HCT116 (cell line): ENCODE measurements around the gene ACR. TPM values are rescaled to one million over a fixed set of nuclear protein-coding genes. Genes with fewer than 3 reads are reported as not detected.

Experiments used
- ATAC-seq: fragments of 200-7000 bp; cut with Tn5 transposase; 2 replicates; pipeline ENCODE4 v1.9.1; 2020; ENCODE audit warnings: mild to moderate bottlenecking, moderate library complexity
- BruUV-seq: library from RNA; stranded (reverse); fragments of 400-500 nt; replicated peaks from 2 replicates; lab custom pipeline; 2021; lab: Mats Ljungman, UMichigan
- CTCF ChIA-PET: fragments of 300-600 bp; sonication (Branson Sonifier 250); formaldehyde crosslinking; loops from one replicate; lab custom pipeline; 2021; ENCODE audit warnings: antibody characterized with exemption; lab: Charles Lee
- POLR2A ChIA-PET: fragments of 300-600, 350-600 bp; sonication (Branson Sonifier 250); formaldehyde crosslinking; loops from one replicate; lab custom pipeline; 2021; ENCODE audit warnings: antibody characterized with exemption; lab: Charles Lee
- RAD21 ChIA-PET, 2 experiments: fragments of 300-600 bp; sonication (Branson Sonifier 250); formaldehyde crosslinking; loops; one replicate each; lab custom pipeline; 2023; ENCODE audit warnings: low total read pairs in 2 of 2; ENCODE audit not compliant: uncharacterized antibody in 2 of 2, unreplicated experiment in 2 of 2, low non-redundant PET in 1 of 2; lab: Charles Lee
- DNase-seq: peaks from one replicate; pipeline ENCODE4 v3.0.0-alpha.2; 2010; ENCODE audit warnings: low read depth, low spot score
- H2AFZ ChIP-seq: fragments of 200-600 bp; shearing (Covaris generic), sonication (generic); 2 replicates; pipeline ENCODE4 v1.6.1; 2017; ENCODE audit warnings: low read depth, mixed run types, mixed read lengths, antibody characterized with exemption, low read length; ENCODE audit not compliant: poor library complexity, severe bottlenecking
- H3K27ac ChIP-seq: 2 replicates; pipeline ENCODE4 v1.5.1; 2012; ENCODE audit warnings: low read depth, low read length
- H3K27me3 ChIP-seq: fragments of 200-600 bp; sonication (generic); 2 replicates; pipeline ENCODE4 v1.6.1; 2016; ENCODE audit warnings: mixed run types, low read length, mixed read lengths; ENCODE audit not compliant: insufficient read depth
- H3K36me3 ChIP-seq, 2 experiments: fragments of 200-500 bp in 1 of 2; fragments of 200-600 bp in 1 of 2; sonication (Bioruptor generic) in 1 of 2; sonication (generic) in 1 of 2; 2 replicates each; pipeline versions ENCODE4 v1.5.1 to v1.6.1; 2014 to 2016; ENCODE audit warnings: low read length in 2 of 2, inconsistent platforms in 1 of 2, mixed read lengths in 1 of 2, mixed run types in 1 of 2; ENCODE audit not compliant: insufficient read depth in 2 of 2, control insufficient read depth in 1 of 2
- H3K4me1 ChIP-seq, 2 experiments: fragments of 200-600 bp in 1 of 2; sonication (generic) in 1 of 2; 2 replicates each; pipeline versions ENCODE4 v1.5.1 to v1.6.1; 2012 to 2017; ENCODE audit warnings: low read length in 2 of 2, inconsistent platforms in 1 of 2, mild to moderate bottlenecking in 1 of 2, mixed read lengths in 1 of 2, mixed run types in 1 of 2, moderate library complexity in 1 of 2; ENCODE audit not compliant: insufficient read depth in 2 of 2, control insufficient read depth in 1 of 2
- H3K4me2 ChIP-seq: fragments of 200-600 bp; sonication (generic); 2 replicates; pipeline ENCODE4 v1.6.1; 2017; ENCODE audit warnings: mixed run types, low read length, mixed read lengths
- H3K4me3 ChIP-seq, 2 experiments: fragments of 200-600 bp in 1 of 2; sonication (generic) in 1 of 2; replicated peaks in 1 of 2; 2 replicates each; pipeline ENCODE4 v1.5.1; 2011 to 2016; ENCODE audit warnings: low read length in 2 of 2, control low read depth in 1 of 2, low read depth in 1 of 2, mild to moderate bottlenecking in 1 of 2, mixed read lengths in 1 of 2, mixed run types in 1 of 2
- H3K79me2 ChIP-seq: fragments of 200-600 bp; sonication (generic); 2 replicates; pipeline ENCODE4 v1.6.1; 2017; ENCODE audit warnings: mild to moderate bottlenecking, mixed run types, low read length, moderate library complexity, mixed read lengths; ENCODE audit not compliant: insufficient read depth
- H3K9ac ChIP-seq: fragments of 200-600 bp; sonication (generic); 2 replicates; pipeline ENCODE4 v1.6.1; 2016; ENCODE audit warnings: low read length, mixed read lengths
- H3K9me2 ChIP-seq: fragments of 200-600 bp; sonication (generic), shearing (Covaris generic); 2 replicates; pipeline ENCODE4 v1.6.1; 2017; ENCODE audit warnings: mixed run types, mild to moderate bottlenecking, moderate library complexity; ENCODE audit not compliant: insufficient read depth
- H3K9me3 ChIP-seq, 2 experiments: fragments of 200-500 bp in 1 of 2; fragments of 200-600 bp in 1 of 2; sonication (Bioruptor generic) in 1 of 2; sonication (generic) in 1 of 2; 2 replicates each; pipeline ENCODE4 v1.6.1; 2014 to 2017; ENCODE audit warnings: low read length in 2 of 2, mixed read lengths in 2 of 2, inconsistent platforms in 1 of 2, low read depth in 1 of 2, mild to moderate bottlenecking in 1 of 2, mixed run types in 1 of 2, moderate library complexity in 1 of 2; ENCODE audit not compliant: control insufficient read depth in 1 of 2, insufficient read depth in 1 of 2
- H4K20me1 ChIP-seq: fragments of 200-600 bp; sonication (generic), shearing (Covaris generic); 2 replicates; pipeline ENCODE4 v1.6.1; 2017; ENCODE audit warnings: mixed run types, mild to moderate bottlenecking, moderate library complexity; ENCODE audit not compliant: insufficient read depth
- ATF3 ChIP-seq: IDR thresholded peaks from 2 replicates; pipeline ENCODE4 v1.6.1; 2012
- CBX3 ChIP-seq: IDR thresholded peaks from 2 replicates; pipeline ENCODE4 v1.6.1; 2012; ENCODE audit warnings: low read depth
- CEBPB ChIP-seq: IDR thresholded peaks from 2 replicates; pipeline ENCODE4 v1.6.1; 2012; ENCODE audit warnings: low read depth
- ELF1 ChIP-seq: IDR thresholded peaks from 2 replicates; pipeline ENCODE4 v1.6.1; 2012; ENCODE audit warnings: low read depth, borderline replicate concordance
- EZH2 ChIP-seq: fragments of 200-600 bp; sonication (generic); IDR thresholded peaks from 2 replicates; pipeline ENCODE4 v1.6.1; 2017; ENCODE audit warnings: antibody characterized with exemption, mixed run types
- EZH2phosphoT487 ChIP-seq: fragments of 200-600 bp; IDR thresholded peaks from 2 replicates; pipeline ENCODE4 v1.6.1; 2018; ENCODE audit warnings: antibody characterized with exemption, borderline replicate concordance
- FOSL1 ChIP-seq: IDR thresholded peaks from 2 replicates; pipeline ENCODE4 v1.6.1; 2012; ENCODE audit warnings: low read depth
- JUND ChIP-seq: IDR thresholded peaks from 2 replicates; pipeline ENCODE4 v1.6.1; 2012
- MAX ChIP-seq: IDR thresholded peaks from 2 replicates; pipeline ENCODE4 v1.6.1; 2012
- POLR2A ChIP-seq: IDR thresholded peaks from 2 replicates; pipeline ENCODE4 v1.7.0; 2011; ENCODE audit warnings: borderline replicate concordance; ENCODE audit not compliant: insufficient read depth, insufficient read length; ENCODE audit errors: extremely low read depth
- POLR2AphosphoS5 ChIP-seq: IDR thresholded peaks from 2 replicates; pipeline ENCODE4 v1.6.1; 2011; ENCODE audit warnings: mild to moderate bottlenecking, low read depth, low read length, moderate library complexity
- RAD21 ChIP-seq: IDR thresholded peaks from 2 replicates; pipeline ENCODE4 v1.6.1; 2012; ENCODE audit warnings: low read depth, mild to moderate bottlenecking
- REST ChIP-seq: IDR thresholded peaks from 2 replicates; pipeline ENCODE4 v1.6.1; 2012; ENCODE audit warnings: low read depth
- SIN3A ChIP-seq: IDR thresholded peaks from 2 replicates; pipeline ENCODE4 v1.6.1; 2012; ENCODE audit warnings: low read depth
- SP1 ChIP-seq: IDR thresholded peaks from 2 replicates; pipeline ENCODE4 v1.6.1; 2012; ENCODE audit warnings: low read depth
- SRF ChIP-seq: IDR thresholded peaks from 2 replicates; pipeline ENCODE4 v1.6.1; 2012; ENCODE audit warnings: low read depth
- TCF7L2 ChIP-seq: IDR thresholded peaks from 2 replicates; pipeline ENCODE4 v1.7.0; 2011; ENCODE audit warnings: borderline replicate concordance, inconsistent platforms; ENCODE audit not compliant: insufficient read depth, insufficient read length; ENCODE audit errors: extremely low read depth
- YY1 ChIP-seq: IDR thresholded peaks from 2 replicates; pipeline ENCODE4 v1.6.1; 2011; ENCODE audit warnings: low read length, low read depth, moderate library complexity, mild to moderate bottlenecking; ENCODE audit not compliant: insufficient replicate concordance; ENCODE audit errors: extremely low read depth
- ZBTB33 ChIP-seq: IDR thresholded peaks from 2 replicates; pipeline ENCODE4 v1.6.1; 2011; ENCODE audit warnings: mild to moderate bottlenecking, low read length, moderate library complexity; ENCODE audit not compliant: insufficient replicate concordance; ENCODE audit errors: extremely low read depth
- ZFX ChIP-seq: fragments of 450-650 bp; IDR thresholded peaks from 2 replicates; pipeline ENCODE4 v1.6.1; 2017
- intact Hi-C: fragments of 100-400 bp; cut with micrococcal nuclease; formaldehyde crosslinking; loops from 2 replicates; pipeline ENCODE4 v1.10.0; 2022
- total RNA-seq: library from RNA; stranded (reverse); gene quantifications from one replicate; pipeline ENCODE4 v1.2.1, GENCODE V29; 2021; ENCODE audit not compliant: unreplicated experiment

Gene ACR
- total RNA-seq, 1 experiment from 2014 or later = 1.5 TPM

GRCh38 chr22:50728523-50728931 is 9.5 kb upstream of the ACR start:
- Histone ChIP-seq H3K9ac (no peak overlapping the region), H3K4me3 (no peak overlapping the region), H3K4me1 (peaks cover 0 to 12% of the 10 kb centered on the region in 2 experiments; a peak in 2 of 4 replicates), H2AFZ (no peak overlapping the region), H4K20me1 (no peaks in the 10 kb centered on the region), H3K27me3 (no peaks in the 10 kb centered on the region), H3K4me2 (no peak overlapping the region), H3K36me3 (peaks cover 0 to 7% of the 10 kb centered on the region in 2 experiments; a peak in 3 of 4 replicates), H3K9me3 (no peaks in the 10 kb centered on the region), H3K27ac (no peak overlapping the region), H3K9me2 (no peaks in the 10 kb centered on the region), H3K79me2 (no peaks in the 10 kb centered on the region)
- CTCF ChIA-PET = no interaction called here
- POLR2A ChIA-PET = no interaction called here
- intact Hi-C loops = no loop called here
- DNase-seq = no peak
- RAD21 ChIA-PET = no interaction called here
- no peak for ATAC-seq
- no TSS peak for BruUV-seq
- TF ChIP-seq TCF7L2 = no peak
- TF ChIP-seq ATF3 = no peak
- no peak for TF ChIP-seq SP1
- TF ChIP-seq CBX3 = no peak
- TF ChIP-seq MAX = no peak
- TF ChIP-seq ZBTB33 = no peak
- TF ChIP-seq POLR2AphosphoS5 = no peak
- TF ChIP-seq ZFX = no peak
- no peak for TF ChIP-seq ELF1
- no peak for TF ChIP-seq EZH2
- no peak for TF ChIP-seq SRF
- no peak for TF ChIP-seq SIN3A
- no peak for TF ChIP-seq REST
- no peak for TF ChIP-seq YY1
- TF ChIP-seq EZH2phosphoT487 = no peak
- no peak for TF ChIP-seq JUND
- no peak for TF ChIP-seq CEBPB
- TF ChIP-seq RAD21 = no peak
- no peak for TF ChIP-seq POLR2A
- TF ChIP-seq FOSL1 = no peak
